Pancreas (tissue), 10 donors: Measurements from ENCODE around the gene TRMT112. TPM values are rescaled to one million over a fixed set of nuclear protein-coding genes. Genes with fewer than 3 reads are reported as not detected.

ENCODE experiments used
- ATAC-seq, 4 donors: fragments of 200-7000 bp; cut with Tn5 transposase; one replicate each; pipeline versions ENCODE4 v1.8.0 to v1.9.1; 2020; ENCODE audit warnings: mild to moderate bottlenecking in 4 of 4, moderate library complexity in 4 of 4
- DNase-seq, 6 donors: peaks; one replicate each; pipeline ENCODE4 v3.0.0-alpha.2; 2020
- FAIRE-seq: peaks from 2 replicates; lab custom pipeline; 2012; peaks lifted over from hg19 to GRCh38; lab: Jason Lieb, UNC
- H3K27ac ChIP-seq, 4 donors: fragments of 200-600 bp; sonication (generic); 1 replicate in 3 of 4; 2 replicates in 1 of 4; pipeline versions ENCODE4 v1.5.0 to v1.8.0; 2020
- H3K27me3 ChIP-seq, 4 donors: fragments of 200-600 bp; one replicate each; pipeline ENCODE4 v1.8.0; 2021
- H3K36me3 ChIP-seq, 3 donors: fragments of 200-600 bp; sonication (generic) in 1 of 3; one replicate each; pipeline versions ENCODE4 v1.5.0 to v1.8.0; 2020 to 2021
- H3K4me1 ChIP-seq, 3 donors: fragments of 200-600 bp; one replicate each; pipeline ENCODE4 v1.8.0; 2021
- H3K4me3 ChIP-seq, 4 donors: fragments of 200-600 bp; sonication (generic) in 2 of 4; one replicate each; pipeline versions ENCODE4 v1.5.0 to v1.8.0; 2020 to 2021
- H3K9me3 ChIP-seq, 4 donors: fragments of 200-600 bp; one replicate each; pipeline ENCODE4 v1.8.0; 2021
- WGBS, 2 donors: extraction: QIAGEN DNeasy Blood & Tissue Kit; methylation state at CpG; one replicate each; pipeline ENCODE4 v1.1.7; 2013; 5-methylcytosine and 5-hydroxymethylcytosine counted together
- intact Hi-C, 3 donors: fragments of 100-400 bp; cut with DNase I; formaldehyde crosslinking; loops; one replicate each; pipeline versions ENCODE4 v1.11.1 to v1.14.2; 2022
- polyA plus RNA-seq, 2 donors: library from polyadenylated mRNA; stranded (reverse); fragments of 200-250 nt; gene quantifications; one replicate each; pipeline ENCODE4 v1.2.3, GENCODE V29; 2013
- total RNA-seq, 6 donors: library from RNA; stranded (reverse); fragmentation: NEBNext Ultra II Directional in 4 of 6; extraction: Animal tissue kit (Norgen Biotek cat#: 25700) in 4 of 6; gene quantifications; one replicate each; pipeline versions ENCODE4 v1.2.1 to v1.2.4, GENCODE V29; 2021 to 2023
- TF ChIP-seq, protein P1 (sequence below), 4 donors: fragments of 200-600 bp; sonication (generic) in 3 of 4; IDR thresholded peaks; one replicate each; pipeline versions ENCODE4 v1.5.0 to v1.8.0; 2021; ENCODE audit warnings: antibody characterized with exemption in 4 of 4
- donor health status: healthy with polysubstance abuse.
- donor health status: DM: no; HTN: no; CAD: no; lungs with moderate emphysema.
- donor health status: DM: no; HTN: no; CAD: no.
- donor health status: control.
- donor health status: control.
- donor health status: Bipolar disorder and iron deficiency.
- donor health status: DM: yes; HTN: yes; CAD: no.
- donor health status: DM: no; HTN: no; CAD: no.
- donor health status: DM: no; HTN: no; CAD: no.
- donor health status: DM: yes; HTN: yes; CAD: no.

TRMT112 gene
- total and polyA plus RNA-seq, 8 donors = 53.3 to 157 (median 73.5) TPM

DNA sequence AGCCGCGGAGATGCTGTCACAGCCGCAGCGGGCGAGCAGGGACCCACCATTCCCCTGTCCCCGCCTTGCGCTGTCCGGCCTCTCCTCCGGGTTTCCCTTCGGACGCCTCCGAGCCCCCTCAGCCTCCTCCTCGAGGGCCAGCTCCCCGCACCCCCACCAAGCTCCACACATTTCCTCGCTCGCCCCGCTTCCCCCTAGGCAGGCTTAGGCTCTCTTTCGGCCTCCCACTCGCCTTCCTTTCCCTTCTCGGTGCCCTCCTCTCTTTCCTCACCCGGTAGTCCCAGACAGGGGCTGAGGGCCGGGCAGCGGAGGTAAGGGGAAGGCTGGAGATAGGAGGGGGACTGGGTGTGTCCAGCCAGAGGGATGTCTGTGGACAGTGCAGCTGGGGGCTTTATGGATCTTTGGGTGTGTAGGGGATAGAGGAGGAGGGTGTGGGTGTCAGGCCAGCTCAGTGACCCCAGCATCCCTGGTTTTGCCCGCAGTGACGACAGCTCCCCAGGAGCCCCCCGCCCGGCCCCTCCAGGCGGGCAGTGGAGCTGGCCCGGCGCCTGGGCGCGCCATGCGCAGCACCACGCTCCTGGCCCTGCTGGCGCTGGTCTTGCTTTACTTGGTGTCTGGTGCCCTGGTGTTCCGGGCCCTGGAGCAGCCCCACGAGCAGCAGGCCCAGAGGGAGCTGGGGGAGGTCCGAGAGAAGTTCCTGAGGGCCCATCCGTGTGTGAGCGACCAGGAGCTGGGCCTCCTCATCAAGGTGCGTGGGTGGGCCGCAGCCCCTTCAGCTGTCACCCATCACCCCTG is 24.7 kb downstream of the TRMT112 start:
- Histone ChIP-seq H3K36me3 (no peaks in the 10 kb centered on the region), H3K27ac (no peak overlapping the region), H3K4me3 (peak overlapping the region in 2 of 4 donors; percentile 18 to 44), H3K27me3 (peaks cover 0 to 10% (median 5%) of the 10 kb centered on the region in 4 donors), H3K4me1 (peaks cover 0 to 11% (median 8%) of the 10 kb centered on the region in 3 donors), H3K9me3 (no peaks in the 10 kb centered on the region)
- intact Hi-C loops = loop anchor here in 2 of 3 donors (5.0 to 10.0 kb wide), 3 partner anchors 85 to 298 kb away; partner anchors contain the start of gene FERMT3 (in 2 of the 2)
- DNase-seq (peak in 1 of 6 donors; percentile 80), FAIRE-seq (no peak), ATAC-seq (no peak)
- TF ChIP-seq, protein P1, sequence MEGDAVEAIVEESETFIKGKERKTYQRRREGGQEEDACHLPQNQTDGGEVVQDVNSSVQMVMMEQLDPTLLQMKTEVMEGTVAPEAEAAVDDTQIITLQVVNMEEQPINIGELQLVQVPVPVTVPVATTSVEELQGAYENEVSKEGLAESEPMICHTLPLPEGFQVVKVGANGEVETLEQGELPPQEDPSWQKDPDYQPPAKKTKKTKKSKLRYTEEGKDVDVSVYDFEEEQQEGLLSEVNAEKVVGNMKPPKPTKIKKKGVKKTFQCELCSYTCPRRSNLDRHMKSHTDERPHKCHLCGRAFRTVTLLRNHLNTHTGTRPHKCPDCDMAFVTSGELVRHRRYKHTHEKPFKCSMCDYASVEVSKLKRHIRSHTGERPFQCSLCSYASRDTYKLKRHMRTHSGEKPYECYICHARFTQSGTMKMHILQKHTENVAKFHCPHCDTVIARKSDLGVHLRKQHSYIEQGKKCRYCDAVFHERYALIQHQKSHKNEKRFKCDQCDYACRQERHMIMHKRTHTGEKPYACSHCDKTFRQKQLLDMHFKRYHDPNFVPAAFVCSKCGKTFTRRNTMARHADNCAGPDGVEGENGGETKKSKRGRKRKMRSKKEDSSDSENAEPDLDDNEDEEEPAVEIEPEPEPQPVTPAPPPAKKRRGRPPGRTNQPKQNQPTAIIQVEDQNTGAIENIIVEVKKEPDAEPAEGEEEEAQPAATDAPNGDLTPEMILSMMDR (IDR thresholded peaks at IDR 0.05) = no peak
- WGBS, 2 donors = 47 to 57% methylated on average over 25 to 42 of the region's 42 CpGs

DNA sequence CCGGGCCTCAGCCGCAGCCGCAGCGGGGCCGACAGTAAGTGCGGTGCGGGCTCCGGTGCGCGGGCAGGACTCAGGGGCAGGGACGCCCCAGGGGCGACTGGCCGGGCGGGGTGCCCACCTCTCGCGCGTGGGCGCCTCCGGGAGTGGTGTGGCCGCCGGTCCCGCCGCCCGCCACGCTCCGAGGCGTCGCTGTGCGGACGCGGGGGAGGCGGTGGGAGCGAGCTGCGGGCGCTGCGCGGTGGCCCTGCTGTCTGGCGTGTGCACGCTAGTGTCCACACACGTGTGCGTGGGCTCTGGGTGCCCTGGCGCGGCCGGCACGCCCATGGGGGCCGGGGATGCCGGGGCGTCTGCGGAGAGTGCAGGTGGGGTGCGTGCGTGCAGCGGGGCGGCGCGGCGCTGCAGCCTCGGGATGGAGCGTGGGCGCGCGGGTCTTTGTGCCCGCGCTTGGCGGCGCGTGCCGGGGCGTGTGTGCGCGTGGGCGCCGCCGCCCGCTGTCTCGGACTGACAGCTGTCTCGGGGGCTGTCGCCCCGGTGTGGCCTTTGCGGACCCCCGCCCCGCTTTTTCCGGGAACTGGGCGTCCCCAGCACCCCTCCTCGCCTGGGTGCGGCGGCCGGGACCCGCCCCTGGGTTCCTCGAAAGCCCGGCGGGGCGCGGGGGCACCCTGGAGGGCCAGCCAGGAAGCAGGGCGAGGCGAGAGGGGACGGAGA is 25.5 kb downstream of the TRMT112 start:
- FAIRE-seq = no peak
- Histone ChIP-seq H3K27me3 (peaks cover 0 to 7% (median 2%) of the 10 kb centered on the region in 4 donors), H3K4me3 (peak overlapping the region in 2 of 4 donors; percentile 18 to 44), H3K9me3 (no peaks in the 10 kb centered on the region), H3K27ac (no peak overlapping the region), H3K4me1 (peaks cover 0 to 11% (median 8%) of the 10 kb centered on the region in 3 donors), H3K36me3 (no peaks in the 10 kb centered on the region)
- peak in 1 of 4 donors; percentile 38 for ATAC-seq
- intact Hi-C loops = loop anchor here in 2 of 3 donors (5.0 to 10.0 kb wide), 3 partner anchors 85 to 297 kb away; partner anchors contain the start of gene FERMT3 (in 2 of the 2)
- 1% methylated on average over 39 to 96 of the region's 96 CpGs for WGBS, 2 donors
- DNase-seq = peak in 1 of 6 donors; percentile 71
- TF ChIP-seq, protein P1 (IDR thresholded peaks at IDR 0.05) = no peak

DNA sequence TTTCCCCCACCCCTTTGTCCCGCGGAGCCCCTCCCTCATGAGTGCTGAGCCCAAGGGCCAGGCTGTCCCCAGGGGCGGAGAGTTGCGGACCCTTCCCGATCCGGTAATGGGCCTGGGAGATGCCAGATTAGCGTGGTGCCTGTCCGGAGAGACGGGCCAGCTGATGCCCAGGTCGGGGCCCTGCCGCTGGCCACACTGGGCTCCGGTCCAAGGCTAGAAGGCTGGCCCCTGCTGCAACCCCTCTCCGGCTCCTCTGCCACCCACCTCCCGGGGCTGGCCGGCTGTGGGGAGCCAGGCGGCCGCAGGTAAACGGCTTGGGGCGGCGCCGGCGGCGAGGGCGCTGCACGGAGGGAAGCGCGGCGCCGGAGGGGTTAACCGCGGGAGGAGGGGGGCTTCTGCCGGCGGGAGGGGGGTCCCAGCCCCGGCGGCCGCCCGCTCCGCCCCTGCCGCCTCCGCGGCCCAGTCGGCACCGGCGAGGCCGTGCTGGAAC is 26.1 kb downstream of the TRMT112 start, which contains the start of gene KCNK4:
Gene KCNK4, plus strand, starts transcription at position 41 of the 490 bp plus-strand sequence. CDS start 1,717 bp downstream, outside the sequence.
- Histone ChIP-seq H3K9me3 (no peaks in the 10 kb centered on the region), H3K27ac (no peak within 1 kb of the TSS), H3K27me3 (peaks cover 0 to 7% (median 1%) of the 10 kb centered on the region in 4 donors), H3K4me3 (peak within 1 kb of the TSS in 2 of 4 donors; percentile 18 to 44), H3K4me1 (peaks cover 2 to 16% (median 11%) of the 10 kb centered on the region in 3 donors), H3K36me3 (no peaks in the 10 kb centered on the region)
- FAIRE-seq = no peak
- ATAC-seq = no peak
- peak in 2 of 6 donors; percentile 46 to 75 for DNase-seq
- 6 to 7% methylated on average over 24 to 45 of the region's 45 CpGs for WGBS, 2 donors
- TF ChIP-seq, protein P1 (IDR thresholded peaks at IDR 0.05) = no peak
- intact Hi-C loops = loop anchor here in 2 of 3 donors (5.0 to 10.0 kb wide), 3 partner anchors 84 to 297 kb away; partner anchors contain the start of gene FERMT3 (in 2 of the 2)

DNA sequence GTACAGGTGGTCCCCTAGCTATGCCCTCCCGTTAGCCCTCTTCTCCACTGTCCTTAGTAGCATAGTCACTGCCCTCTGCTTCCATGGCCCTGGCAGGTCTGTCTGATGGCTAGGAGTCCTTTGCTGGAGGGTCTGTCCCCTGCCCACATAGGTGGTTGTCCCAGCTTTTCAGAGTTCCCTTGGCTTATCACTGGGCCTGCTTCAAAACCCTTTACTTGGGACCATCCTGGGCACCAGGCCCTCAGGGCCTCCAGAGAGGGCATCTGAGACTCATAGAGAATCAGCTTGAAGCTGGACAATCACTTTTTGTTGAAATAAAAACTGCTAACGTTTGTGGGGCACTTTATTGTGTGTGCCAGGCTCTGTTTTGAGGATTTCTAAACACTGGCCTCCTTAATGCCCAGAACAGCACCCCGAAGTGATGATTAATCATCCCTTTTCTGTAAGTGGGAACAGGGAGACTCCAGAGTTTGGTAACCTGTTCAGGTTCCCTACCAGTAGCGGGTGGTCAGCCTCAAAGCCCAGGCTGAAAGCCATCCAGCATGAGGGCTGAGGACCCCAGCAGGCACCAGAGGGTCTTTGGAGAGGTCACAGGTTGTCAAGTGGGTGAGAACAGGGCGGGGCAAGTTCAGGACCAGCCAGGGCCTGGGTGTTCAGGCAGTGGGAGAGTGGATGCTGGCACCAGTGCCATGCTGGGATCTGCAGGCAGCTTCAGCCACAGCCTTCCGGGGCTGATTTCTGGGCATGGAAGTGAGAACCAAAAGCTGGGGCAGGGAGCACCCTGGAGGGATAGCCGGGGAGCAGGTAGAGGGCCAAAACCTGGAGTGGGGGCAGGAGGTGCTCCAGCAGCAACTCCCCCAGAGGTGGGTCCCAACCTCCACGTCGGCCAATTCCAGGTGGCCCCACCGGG is 26.8 kb downstream of the TRMT112 start:
- H3K4me3 ChIP-seq = no peak overlapping the region
- TF ChIP-seq, protein P1 (IDR thresholded peaks at IDR 0.05) = no peak
- no peaks in the 10 kb centered on the region for H3K9me3 ChIP-seq
- no peak for DNase-seq
- peaks cover 0 to 7% (median 1%) of the 10 kb centered on the region in 4 donors for H3K27me3 ChIP-seq
- H3K4me1 ChIP-seq = peaks cover 6 to 19% (median 16%) of the 10 kb centered on the region in 3 donors
- no peaks in the 10 kb centered on the region for H3K36me3 ChIP-seq
- ATAC-seq = no peak
- H3K27ac ChIP-seq = no peak overlapping the region
- 54 to 63% methylated on average over 10 of the region's 10 CpGs for WGBS, 2 donors
- FAIRE-seq = no peak
- intact Hi-C loops = loop anchor here in 2 of 3 donors (5.0 to 10.0 kb wide), 3 partner anchors 83 to 296 kb away; partner anchors contain the start of gene FERMT3 (in 2 of the 2)
